Transverse colon (tissue), 3 donors: Measurements from ENCODE around the gene NDUFS7.

Source experiments
- CTCF ChIP-seq, 5 experiments: fragments of 200-600 bp in 3 of 5; fragments of 450-650 bp in 2 of 5; sonication (generic) in 3 of 5; IDR thresholded peaks; 1 replicate in 2 of 5; 2 replicates in 3 of 5; pipeline ENCODE4 v1.5.1; 2016 to 2017; ENCODE audit warnings: antibody characterized with exemption in 5 of 5, inconsistent platforms in 3 of 5, mild to moderate bottlenecking in 2 of 5, moderate library complexity in 1 of 5
- POLR2A ChIP-seq: fragments of 450-650 bp; IDR thresholded peaks from one replicate; pipeline ENCODE4 v1.6.1; 2016; ENCODE audit warnings: antibody characterized with exemption, mild to moderate bottlenecking, moderate library complexity

- TF ChIP-seq CTCF (IDR thresholded peaks at IDR 0.05) (no peak), POLR2A (no peak)
Measured at GRCh38 chr19:1374250-1374577, 9.5 kb upstream of the NDUFS7 start.
